ENCODE results near the gene AFF3. TPM values are rescaled to one million over a fixed set of nuclear protein-coding genes. Genes with fewer than 3 reads are reported as not detected.

Gene AFF3
- total RNA-seq, 1 experiment from 2014 or later: not detected

DNA sequence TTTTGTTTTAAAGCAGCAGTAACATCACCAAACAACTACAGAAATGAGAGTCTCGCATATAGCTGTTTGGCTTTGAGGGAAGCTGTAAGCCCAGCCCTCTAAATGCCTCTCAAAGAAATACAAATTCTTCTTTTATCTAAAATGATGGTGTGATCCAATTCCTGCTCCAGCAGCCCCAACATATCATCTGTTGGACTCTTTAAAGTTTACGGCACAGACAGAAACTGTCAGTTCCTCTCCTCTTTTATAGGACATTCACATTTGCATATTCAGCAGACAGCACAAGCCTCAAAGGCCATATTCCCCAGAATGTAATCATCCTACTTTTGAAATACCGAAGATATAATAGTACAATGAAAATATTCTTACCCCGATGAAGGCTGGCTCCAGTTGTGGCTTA lies 435.7 kb downstream of the AFF3 start:
- TF ChIP-seq, protein P1, sequence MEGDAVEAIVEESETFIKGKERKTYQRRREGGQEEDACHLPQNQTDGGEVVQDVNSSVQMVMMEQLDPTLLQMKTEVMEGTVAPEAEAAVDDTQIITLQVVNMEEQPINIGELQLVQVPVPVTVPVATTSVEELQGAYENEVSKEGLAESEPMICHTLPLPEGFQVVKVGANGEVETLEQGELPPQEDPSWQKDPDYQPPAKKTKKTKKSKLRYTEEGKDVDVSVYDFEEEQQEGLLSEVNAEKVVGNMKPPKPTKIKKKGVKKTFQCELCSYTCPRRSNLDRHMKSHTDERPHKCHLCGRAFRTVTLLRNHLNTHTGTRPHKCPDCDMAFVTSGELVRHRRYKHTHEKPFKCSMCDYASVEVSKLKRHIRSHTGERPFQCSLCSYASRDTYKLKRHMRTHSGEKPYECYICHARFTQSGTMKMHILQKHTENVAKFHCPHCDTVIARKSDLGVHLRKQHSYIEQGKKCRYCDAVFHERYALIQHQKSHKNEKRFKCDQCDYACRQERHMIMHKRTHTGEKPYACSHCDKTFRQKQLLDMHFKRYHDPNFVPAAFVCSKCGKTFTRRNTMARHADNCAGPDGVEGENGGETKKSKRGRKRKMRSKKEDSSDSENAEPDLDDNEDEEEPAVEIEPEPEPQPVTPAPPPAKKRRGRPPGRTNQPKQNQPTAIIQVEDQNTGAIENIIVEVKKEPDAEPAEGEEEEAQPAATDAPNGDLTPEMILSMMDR (IDR thresholded peaks at IDR 0.05; ENCODE audit: unreplicated experiment): no peak
- Mint-ChIP-seq H3K27me3 (ENCODE audit: unreplicated experiment) (peaks cover 40% of the 10 kb centered on the region), H3K36me3 (ENCODE audit: insufficient read depth, unreplicated experiment) (no peaks in the 10 kb centered on the region), H3K27ac (ENCODE audit: unreplicated experiment) (no peak overlapping the region), H3K4me1 (ENCODE audit: low read depth, unreplicated experiment) (no peaks in the 10 kb centered on the region), H3K4me3 (ENCODE audit: low read depth, unreplicated experiment) (no peak overlapping the region), H3K9me3 (ENCODE audit: low read depth, unreplicated experiment) (no peaks in the 10 kb centered on the region)
- no peak for DNase-seq
- CTCF ChIA-PET: no interaction called here
- BruUV-seq (replicated peaks): no TSS peak
- intact Hi-C loops (cut with micrococcal nuclease; ENCODE audit: unreplicated experiment): no loop called here

DNA sequence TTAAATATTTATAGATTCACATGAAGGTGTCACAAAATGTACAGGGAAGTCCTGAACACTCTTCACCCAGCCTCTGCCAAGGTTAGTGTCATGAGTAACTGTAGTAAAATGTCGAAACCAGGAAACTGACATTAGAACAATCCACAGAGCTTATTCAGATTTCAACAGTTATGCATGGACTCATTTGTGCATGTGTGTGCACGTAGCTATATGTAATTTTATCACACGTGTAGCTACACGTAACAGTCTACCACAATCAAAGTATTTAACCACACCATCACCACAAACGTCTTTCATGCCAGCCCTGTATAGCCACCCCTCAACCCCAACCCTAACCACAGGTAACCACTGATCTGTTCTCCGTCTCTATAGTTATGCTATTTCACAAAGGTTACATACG lies 440.9 kb downstream of the AFF3 start:
- H3K27ac Mint-ChIP-seq (ENCODE audit: unreplicated experiment): no peak overlapping the region
- H3K36me3 Mint-ChIP-seq (ENCODE audit: insufficient read depth, unreplicated experiment): no peaks in the 10 kb centered on the region
- TF ChIP-seq, protein P1 (IDR thresholded peaks at IDR 0.05; ENCODE audit: unreplicated experiment): no peak
- intact Hi-C loops (cut with micrococcal nuclease; ENCODE audit: unreplicated experiment): no loop called here
- H3K4me1 Mint-ChIP-seq (ENCODE audit: low read depth, unreplicated experiment): no peaks in the 10 kb centered on the region
- DNase-seq: no peak
- BruUV-seq (replicated peaks): no TSS peak
- CTCF ChIA-PET: no interaction called here
- no peak overlapping the region for H3K4me3 Mint-ChIP-seq (ENCODE audit: low read depth, unreplicated experiment)
- no peaks in the 10 kb centered on the region for H3K9me3 Mint-ChIP-seq (ENCODE audit: low read depth, unreplicated experiment)
- peaks cover 15% of the 10 kb centered on the region for H3K27me3 Mint-ChIP-seq (ENCODE audit: unreplicated experiment)

DNA sequence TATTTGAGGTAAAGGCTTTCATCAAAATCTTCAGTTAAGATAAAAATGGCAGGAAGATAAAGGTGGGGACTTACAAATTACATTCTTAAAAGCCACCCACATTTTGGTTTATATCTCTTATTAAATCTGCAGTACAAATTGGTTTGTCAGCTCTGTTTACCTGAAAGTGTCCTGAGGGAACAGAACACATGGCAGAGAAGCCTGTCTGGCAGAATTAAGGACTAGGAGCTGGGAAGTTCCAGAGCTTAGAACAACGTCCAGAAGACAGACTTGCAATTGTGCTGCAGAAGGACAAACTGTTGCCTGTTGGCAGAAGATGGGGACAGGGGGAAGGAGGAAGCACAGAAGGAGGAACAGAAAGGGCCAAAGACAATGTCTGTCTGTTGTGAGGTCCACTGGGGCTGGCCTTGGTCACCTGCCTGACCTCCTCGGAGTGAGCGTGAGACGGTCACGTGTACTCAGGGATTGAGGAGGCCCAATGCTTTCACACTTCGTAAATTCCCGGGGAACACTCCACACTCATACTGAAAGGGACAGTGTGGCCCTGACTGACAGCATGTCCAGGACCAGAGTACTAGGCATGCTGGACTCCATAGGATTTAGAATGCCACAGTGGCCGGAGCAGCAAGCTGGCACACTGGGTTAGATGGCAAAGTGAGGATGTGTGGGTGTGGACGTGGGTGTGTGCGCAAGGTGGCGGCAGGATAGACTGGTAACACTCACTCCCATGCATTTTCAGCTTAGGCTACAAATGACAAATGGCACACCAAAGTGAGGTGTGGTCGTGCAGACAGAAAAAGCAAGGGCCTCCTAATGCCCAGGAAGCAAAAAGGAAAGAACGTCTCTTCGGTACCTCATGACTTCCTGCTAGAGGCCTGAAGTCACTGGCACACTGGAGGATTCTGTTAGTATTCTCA lies 441.6 kb downstream of the AFF3 start:
- no peak overlapping the region for H3K27ac Mint-ChIP-seq (ENCODE audit: unreplicated experiment)
- TF ChIP-seq, protein P1 (IDR thresholded peaks at IDR 0.05; ENCODE audit: unreplicated experiment): no peak

DNA sequence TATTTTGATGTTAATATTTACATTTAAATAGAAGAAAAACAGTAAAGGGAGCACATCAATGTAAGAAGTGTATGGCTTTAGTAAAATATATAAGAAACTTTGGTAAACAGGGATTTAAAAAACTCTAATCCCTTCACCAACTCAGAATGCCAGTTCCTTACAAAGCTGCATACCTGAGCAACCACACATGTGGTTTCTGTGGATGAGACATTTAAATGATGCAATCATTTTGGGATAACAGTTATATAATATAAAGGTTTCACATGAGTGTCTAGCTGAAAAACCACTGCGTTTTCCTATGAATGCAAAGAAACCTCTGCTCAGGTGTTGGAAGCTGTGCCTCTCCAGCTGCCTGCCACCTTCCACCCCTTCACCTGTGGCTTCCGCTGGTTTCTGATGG lies 443.5 kb downstream of the AFF3 start:
- intact Hi-C loops (cut with micrococcal nuclease; ENCODE audit: unreplicated experiment): loop anchor here (10.0 kb wide), 1 partner anchor 144 kb away; no protein-coding TSS in a partner anchor
- TF ChIP-seq, protein P1 (IDR thresholded peaks at IDR 0.05; ENCODE audit: unreplicated experiment): no peak
- Mint-ChIP-seq H3K9me3 (ENCODE audit: low read depth, unreplicated experiment) (no peaks in the 10 kb centered on the region), H3K27me3 (ENCODE audit: unreplicated experiment) (peaks cover 18% of the 10 kb centered on the region), H3K27ac (ENCODE audit: unreplicated experiment) (no peak overlapping the region), H3K36me3 (ENCODE audit: insufficient read depth, unreplicated experiment) (no peaks in the 10 kb centered on the region), H3K4me3 (ENCODE audit: low read depth, unreplicated experiment) (no peak overlapping the region), H3K4me1 (ENCODE audit: low read depth, unreplicated experiment) (no peaks in the 10 kb centered on the region)
- DNase-seq: no peak
- CTCF ChIA-PET: interaction anchor here (0.6 kb wide), 1 partner anchor 32 kb away, joined by 3 read pairs; no protein-coding TSS in a partner anchor
- BruUV-seq (replicated peaks): no TSS peak

More for the DNA sequence above, 441.6 kb downstream of the AFF3 start:
- no peaks in the 10 kb centered on the region for H3K36me3 Mint-ChIP-seq (ENCODE audit: insufficient read depth, unreplicated experiment)
- H3K4me3 Mint-ChIP-seq (ENCODE audit: low read depth, unreplicated experiment): no peak overlapping the region
- peaks cover 18% of the 10 kb centered on the region for H3K27me3 Mint-ChIP-seq (ENCODE audit: unreplicated experiment)
- no peaks in the 10 kb centered on the region for H3K9me3 Mint-ChIP-seq (ENCODE audit: low read depth, unreplicated experiment)
- CTCF ChIA-PET: no interaction called here
- no peak for DNase-seq
- BruUV-seq (replicated peaks): no TSS peak
- no peaks in the 10 kb centered on the region for H3K4me1 Mint-ChIP-seq (ENCODE audit: low read depth, unreplicated experiment)
- intact Hi-C loops (cut with micrococcal nuclease; ENCODE audit: unreplicated experiment): no loop called here

All from Calu3 (cell line).